HL-60/S4 (cell line): ENCODE measurements around the gene CYP2U1.
"Not testable (repeated sequence)": the region's sequence is repeated elsewhere in the genome, so short reads cannot be mapped to it uniquely, and the experiment has no call there.

ENCODE experiments used
- in situ Hi-C: fragments of 300-500 bp; cut with MboI; formaldehyde crosslinking; loops from 2 replicates; pipeline ENCODE4 v1.14.3; 2022; ENCODE audit warnings: low sequenced_read_pairs

CYP2U1 gene

DNA sequence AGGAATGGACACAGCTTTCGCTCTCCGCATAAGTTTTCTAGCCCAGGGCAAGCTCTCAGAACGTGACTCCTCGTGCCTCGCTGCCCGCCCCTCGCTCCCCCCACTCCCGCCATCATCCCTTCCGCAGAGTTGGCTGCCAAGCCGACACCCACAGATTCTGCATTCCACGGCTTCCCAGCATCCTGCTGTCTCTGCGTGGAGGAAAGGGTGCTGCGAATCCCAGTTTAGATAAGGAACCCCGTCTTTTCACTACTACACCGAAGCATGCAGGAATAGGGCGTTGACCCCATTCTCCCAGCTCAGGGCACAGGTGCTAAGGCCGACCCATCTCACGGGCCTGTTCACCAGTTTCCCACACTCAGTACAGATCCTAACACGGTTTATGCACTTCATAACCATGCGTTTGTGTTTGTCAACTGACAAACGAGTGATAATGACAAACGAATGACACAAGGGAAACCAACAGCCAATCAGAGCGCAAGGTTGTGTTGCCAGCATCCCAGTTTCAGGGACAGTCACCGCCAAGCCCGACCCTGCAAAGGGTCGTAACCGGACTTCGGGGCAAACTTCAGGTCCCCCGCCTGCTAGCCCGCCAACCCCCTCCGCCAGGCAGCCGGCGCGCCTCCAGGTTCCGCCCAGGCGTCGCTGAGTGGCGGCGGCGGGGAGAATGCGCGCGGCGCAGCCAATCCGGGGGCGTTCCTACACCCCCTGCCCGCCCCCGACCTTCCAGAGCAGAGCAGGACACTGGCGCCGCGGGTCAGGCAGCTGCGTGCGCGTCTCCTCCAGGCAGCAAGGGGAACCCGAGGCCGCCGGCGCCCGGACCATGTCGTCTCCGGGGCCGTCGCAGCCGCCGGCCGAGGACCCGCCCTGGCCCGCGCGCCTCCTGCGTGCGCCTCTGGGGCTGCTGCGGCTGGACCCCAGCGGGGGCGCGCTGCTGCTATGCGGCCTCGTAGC, at the start of gene CYP2U1:
Gene CYP2U1, plus strand, starts transcription at position 729 of the 954 bp plus-strand sequence. Its CDS starts 95 bp downstream, at position 824.
- in situ Hi-C loops = no loop called here

DNA sequence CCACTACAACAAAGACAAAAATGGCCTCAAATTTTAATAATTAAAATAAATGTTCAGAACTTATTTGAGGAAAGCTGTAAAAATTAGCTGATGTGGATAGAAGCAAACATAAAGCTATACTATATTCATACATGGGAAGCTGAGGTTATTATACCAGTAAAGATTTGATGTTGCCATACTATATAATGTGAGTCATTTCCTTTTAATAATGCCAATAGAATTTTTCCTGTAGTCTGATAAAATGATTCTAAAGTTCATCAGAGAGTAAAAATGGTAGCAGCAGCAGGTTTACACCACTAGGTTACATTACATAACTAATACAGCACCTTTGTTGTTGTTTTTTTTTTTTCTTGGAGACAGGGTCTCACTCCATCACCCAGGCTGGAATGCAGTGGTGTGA, 45.5 kb upstream of the CYP2U1 start:
- in situ Hi-C loops = no loop called here

DNA sequence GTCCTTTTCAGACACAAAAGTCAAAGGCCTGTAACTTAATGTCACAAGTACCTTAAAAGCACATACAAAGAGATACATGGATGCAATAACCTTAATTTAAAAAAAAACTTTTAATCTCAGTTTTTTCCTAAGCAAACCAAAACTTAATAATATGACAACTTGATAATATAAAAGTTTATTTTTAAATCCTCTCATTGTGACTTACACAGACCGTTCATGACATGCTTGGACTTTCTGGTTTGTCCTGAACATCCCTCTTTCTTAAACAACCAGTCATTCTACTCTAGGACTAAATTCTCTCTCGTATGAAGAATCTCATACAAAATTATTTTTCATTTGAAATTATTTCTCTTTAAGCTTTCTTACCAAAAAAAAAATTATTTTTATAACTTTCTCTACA, 43.1 kb upstream of the CYP2U1 start:
- in situ Hi-C loops = no loop called here

DNA sequence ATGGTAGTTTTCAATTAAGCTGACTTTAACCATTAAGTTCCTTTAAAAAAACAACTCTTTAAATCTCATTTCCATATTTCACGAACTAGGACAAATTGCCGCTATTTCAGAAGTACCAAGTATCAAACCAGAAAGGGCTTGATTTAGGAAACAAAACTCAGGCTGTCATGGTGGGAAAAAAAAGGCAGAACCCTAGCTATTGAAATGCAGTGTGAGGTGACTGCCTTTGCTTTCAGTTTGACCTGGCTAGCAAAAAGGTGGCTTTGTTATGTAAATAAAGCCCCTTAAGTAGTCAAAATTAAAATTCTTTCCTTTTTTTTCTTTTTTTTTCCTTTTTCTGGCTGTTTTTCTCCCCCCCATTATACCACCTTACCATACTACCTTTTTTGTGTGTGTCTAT, 40.6 kb upstream of the CYP2U1 start:
- in situ Hi-C loops = no loop called here

DNA sequence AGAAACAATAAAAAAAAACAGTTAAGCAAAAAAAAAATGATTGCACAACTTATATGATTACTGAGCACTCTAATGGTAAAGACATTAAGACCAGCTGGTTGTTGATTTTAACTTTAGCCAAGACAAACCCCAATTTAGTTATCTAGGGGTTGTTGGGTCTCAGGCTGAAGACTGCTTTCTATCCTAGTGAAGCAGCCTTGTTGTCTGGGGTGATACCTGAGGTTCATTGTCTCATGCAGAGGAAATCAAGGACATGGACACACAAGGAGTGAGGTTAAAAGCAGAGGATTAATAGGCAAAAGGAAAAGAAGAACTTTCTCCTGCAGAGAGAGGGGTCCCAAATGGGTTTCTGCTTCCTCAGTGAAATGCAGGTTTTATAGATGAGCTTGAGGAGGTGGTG, 40.0 kb upstream of the CYP2U1 start:
- in situ Hi-C loops = no loop called here

DNA sequence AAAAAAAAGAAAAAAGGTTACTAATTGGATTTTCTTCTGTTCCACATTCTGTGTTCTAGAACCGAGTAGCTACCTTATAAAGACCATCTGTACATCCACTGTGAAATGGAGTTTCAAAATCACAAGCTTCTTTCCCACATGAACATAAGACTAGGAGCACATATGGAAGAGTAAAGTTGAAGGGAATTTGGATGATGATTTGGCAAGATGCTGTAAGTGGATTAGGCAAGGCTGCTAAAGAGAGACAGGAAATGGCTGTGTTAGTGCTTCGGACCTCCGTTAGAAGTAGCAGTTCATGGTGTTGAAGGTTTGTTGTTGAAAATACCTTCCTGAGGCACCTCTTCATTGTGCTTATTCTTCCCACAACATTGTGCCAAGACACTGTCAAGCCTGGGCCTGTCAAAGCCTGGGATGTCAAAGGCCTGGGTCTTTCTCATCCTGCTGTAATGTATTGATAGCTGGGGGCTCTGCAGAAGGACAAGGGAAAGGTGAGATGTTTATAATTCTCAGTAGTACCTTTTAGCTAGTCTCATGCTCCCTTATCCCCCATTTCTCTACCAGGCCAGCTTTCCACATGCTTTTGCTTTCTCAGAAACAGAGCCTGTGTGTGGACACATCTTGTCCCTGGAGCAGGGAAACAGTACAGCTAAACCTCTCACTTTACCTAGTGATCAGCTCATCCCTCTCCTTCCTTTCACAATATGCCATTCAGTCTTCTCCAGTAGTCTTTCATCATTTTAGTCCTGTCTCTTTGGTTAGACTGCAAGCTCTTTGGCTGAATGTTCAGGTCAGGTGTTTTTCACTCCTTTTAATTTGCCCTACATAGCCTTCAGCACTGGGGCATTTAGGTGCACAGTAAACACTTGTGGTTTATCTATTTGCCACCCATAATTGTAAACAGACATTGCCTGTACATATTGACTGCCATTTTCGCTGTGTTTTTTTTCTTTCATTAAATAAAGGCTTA, 37.9 kb upstream of the CYP2U1 start:
- in situ Hi-C loops = no loop called here

DNA sequence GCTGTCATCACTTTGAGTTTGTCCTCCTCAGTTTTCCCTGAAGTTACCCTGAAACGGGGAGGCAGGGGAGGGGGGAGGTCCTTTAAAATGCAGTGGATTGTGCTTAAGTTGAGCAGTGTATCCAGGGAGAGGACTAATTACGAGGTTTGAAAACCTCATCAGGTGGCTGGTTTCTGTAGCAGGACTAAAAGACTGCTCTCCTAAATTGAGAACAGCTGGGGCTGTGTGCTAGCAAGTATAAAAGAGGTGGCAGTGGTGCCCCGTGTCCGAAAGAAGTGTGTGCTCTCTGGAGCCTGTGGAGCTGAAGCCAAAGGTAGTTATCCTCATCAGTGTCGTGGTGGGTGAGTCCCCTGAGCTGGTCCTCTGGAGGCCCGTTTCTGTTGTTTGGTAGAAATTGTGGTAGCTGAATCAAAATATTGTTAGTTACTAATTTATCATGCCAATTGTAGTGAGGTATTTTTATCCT, 37.2 kb upstream of the CYP2U1 start:
- in situ Hi-C loops = no loop called here

DNA sequence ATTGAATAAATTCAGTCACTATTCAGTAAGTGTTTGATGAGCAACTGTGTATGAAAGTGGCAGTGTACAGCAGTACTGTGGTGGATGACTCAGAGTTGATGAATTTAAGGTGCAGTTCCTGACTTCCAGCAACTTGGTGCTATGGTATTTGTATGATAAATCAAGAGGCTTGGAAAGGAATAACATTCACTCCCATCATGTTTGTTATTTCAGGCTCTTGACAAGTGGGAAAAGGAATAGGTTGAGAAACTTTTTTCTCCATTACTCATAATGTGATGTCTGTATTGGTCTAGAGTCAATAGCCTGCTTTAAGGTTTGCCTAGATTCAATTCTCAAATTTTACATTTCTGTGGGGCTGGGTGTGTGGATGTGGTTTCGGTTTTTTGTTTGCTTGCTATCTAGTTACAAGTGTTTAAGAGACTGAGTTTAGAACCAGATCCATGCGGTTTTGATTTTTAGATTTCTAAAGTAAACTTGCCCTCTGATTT, 35.1 kb upstream of the CYP2U1 start:
- in situ Hi-C loops = no loop called here

DNA sequence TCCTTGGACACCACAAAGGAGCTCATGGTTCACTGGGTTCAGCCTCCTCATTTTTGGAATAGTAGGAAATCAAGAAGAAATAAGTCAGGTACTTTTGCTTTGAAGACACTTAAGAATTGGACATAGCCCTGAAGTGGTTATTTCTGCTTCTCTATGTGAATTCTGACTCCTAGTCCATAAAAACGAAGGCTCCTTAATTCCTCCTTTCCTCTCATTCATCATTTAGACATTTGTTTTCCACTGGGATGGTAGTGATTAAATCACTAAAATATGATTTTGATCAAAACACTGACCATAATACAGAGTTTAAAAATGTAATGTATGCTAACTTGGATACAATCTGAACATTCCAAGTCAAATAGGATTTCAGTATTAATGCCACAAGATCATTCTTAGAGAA, 34.7 kb upstream of the CYP2U1 start:
- in situ Hi-C loops = no loop called here

DNA sequence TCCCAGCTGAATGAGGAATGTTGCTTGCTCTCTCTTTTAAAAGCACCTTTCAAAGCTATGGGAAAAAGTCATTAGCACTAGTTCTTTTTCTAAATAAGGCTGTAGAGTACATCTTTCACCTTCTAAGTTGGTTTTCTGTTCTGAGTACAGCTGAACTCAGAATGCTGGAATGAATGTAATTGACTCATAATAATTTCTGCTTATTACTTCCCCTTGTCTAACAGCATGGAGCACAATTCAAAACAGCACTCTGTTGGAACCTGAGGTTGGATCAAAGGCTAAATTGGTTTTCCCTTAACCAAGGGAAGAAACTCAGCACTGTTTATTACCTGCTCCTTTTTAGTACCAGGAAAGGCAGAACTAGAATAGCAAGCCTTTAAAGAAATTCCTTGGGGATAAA, 33.5 kb upstream of the CYP2U1 start:
- in situ Hi-C loops = no loop called here

DNA sequence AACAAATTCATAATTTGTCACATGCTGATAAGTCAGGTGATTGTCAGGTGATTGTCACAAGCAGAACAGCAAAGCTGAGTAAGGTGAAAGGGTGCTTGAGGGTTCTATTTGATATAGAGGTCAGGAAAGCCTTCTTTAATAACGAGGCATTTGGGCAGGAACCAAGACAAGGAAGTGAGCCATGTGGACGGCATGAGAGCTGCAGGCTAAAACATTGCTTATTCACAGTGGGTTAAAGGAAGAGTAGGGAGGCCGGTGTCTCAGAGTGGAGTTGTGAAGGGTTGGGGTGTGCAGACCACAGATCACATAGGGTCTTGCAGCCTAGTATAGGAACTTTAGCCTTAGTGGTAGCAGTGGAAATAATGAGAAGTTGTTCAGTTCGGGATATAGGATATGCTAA, 31.3 kb upstream of the CYP2U1 start:
- in situ Hi-C loops = no loop called here

DNA sequence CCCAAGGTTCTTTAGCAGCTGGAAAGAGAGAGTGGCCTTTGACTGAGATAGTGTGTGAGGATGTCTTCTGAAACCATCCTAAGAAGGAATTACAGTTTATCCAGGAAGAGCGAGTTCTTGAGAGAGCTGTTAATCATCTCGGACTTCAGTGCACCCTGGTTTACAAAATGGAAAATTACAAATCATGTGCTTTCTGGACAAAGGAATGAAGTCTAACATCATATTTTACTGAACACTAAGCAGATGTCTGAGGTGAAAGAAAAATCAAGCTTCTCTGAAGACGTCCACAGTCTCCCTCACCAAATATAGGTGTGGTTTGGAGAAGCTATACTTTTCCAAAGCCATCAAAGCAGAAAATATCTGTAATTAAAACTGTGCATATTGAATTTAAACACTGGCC, 30.8 kb upstream of the CYP2U1 start:
- in situ Hi-C loops = no loop called here

DNA sequence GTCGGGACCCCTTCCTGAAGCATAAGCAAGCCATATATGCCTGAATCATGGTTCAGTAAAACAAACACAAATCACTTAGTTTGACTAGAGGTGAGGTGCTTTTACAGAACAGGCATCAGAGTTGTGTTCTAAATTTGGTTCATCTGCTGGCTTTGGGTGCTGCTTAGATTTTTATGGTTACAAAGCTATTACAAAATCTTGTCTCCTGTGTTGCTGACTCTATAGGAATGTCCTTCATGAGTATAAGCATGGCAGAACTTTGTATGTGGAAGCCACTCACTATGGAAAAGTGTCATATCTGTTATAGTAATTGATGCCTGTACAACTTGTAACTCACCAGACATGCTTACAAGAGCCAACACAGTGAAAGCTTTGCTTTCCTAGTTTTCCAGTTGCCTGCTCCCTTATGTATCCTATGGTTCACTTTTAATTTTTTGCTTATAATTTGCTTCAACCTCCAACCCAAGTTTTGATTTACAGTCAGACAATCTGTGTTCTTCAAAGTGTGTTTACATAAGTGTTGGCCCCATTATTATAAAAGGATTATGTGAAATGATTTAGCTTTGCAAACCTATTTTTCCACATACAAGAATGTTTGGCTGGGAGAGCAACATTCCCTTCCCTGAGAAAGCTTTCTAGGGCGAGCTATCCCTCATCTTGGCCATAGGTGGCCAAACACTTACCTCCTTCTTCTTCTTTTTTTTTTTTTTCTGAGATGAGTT, 30.0 kb upstream of the CYP2U1 start:
- in situ Hi-C loops = no loop called here

DNA sequence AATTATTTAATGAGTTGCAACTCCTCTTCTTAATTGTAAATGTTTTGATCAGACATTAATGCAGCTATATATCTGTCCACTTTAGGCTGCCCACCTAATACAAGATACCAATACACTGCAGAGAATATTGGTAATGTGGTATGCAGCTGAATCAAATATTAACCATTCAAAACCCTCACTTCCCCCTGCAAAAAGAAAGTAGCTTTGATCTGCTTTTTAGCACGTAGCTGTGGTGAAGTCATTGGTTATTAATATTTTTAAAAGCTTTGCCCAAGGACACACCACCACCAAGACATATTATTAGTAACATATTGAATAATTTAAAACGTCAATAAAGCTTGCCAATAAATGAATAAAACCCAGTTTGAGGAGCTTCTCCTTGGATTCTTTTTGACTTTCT, 28.6 kb upstream of the CYP2U1 start:
- in situ Hi-C loops = no loop called here

DNA sequence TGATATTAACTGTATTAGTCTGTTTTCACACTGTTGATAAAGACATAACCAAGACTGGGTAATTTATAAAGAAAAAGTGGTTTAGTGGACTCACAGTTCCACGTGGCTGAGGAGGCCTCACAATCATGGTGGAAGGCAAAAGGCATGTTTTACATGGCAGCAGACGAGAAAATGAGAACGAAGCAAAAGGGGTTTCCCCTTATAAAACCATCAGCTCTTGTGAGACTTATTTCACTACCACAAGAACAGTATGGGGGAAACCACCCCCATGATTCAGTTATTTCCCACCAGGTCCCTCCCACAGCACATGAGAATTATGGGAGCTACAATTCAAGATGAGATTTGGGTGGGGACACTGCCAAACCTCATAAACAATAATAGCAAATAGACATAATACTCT, 26.3 kb upstream of the CYP2U1 start:
- in situ Hi-C loops = not testable (repeated sequence)

DNA sequence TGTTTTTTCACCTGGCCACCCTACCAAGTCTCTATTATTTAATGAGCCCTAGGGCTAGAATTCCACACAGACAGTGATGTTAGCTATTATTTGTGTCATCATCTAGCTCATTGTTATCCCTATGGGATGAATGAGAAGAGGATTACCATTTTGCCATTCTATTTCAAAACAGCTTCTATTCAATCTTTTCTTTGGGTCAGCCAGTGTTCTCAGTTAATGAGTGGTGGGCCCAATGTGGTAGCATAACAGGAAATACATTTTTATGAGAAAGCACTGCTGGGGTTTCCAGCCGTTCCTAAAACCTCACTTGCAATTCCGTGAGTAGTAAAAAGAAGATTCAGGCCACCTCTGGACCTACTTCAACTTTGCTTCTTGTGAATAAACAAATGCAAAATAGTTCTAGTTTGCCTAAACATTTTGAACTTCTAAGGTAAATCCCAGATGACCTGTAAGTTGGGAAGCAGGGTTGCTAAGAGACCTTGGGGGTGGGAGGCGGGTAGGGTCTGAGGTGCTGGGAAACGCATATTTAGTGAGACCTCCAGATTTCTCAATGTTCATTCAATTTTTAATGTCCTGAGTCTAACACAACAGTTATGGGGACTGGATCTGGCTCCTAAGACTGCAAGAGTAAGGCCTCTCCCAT, 24.8 kb upstream of the CYP2U1 start:
- in situ Hi-C loops = no loop called here

DNA sequence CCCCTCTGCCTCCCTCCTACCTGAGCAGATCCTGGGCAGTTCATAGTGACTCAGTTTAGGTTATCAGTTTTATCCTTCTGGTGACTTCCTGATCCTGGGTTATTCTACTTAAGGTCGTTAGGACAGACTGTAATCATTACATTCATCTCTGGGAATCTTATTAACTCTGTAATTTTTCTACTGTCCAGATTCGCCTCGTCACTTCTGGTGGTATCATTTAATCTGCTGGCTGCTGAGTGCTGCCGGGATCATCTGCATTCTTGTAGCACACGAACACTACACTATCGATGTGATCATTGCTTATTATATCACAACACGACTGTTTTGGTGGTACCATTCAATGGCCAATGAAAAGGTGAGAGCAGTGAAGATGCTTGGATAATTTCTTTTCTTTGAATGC, 23.0 kb upstream of the CYP2U1 start:
- in situ Hi-C loops = no loop called here

DNA sequence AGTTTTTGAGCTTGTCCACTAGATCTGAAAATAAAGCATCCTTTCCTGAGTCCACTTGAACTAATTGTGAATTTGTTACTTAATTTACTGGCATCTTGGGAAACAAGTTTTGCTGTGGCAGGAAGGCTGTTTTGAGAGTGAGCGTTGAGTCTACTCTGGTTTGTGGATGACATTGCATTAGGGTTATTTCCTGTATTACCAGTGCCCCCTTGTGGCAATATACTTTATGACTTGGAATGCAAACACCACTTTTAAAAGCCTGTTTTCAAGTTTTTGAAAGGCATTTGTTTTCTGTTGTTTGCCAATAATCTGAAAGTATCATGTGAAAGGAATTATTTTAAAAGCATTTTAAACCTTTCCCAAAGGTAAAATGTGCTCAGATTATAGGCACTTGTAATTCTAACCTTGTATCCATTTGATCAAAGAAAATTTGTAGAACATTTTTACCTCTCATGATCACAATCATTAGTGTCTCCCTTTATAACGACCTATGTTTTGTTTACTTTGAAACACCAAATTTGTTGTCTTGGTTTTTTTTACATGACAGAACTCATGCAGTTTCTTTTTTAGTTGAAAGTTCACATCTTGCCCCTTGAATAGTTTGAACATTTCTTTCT, 18.0 kb upstream of the CYP2U1 start:
- in situ Hi-C loops = loop anchor here (10.0 kb wide), 1 partner anchor 169 kb away; no protein-coding TSS in a partner anchor

DNA sequence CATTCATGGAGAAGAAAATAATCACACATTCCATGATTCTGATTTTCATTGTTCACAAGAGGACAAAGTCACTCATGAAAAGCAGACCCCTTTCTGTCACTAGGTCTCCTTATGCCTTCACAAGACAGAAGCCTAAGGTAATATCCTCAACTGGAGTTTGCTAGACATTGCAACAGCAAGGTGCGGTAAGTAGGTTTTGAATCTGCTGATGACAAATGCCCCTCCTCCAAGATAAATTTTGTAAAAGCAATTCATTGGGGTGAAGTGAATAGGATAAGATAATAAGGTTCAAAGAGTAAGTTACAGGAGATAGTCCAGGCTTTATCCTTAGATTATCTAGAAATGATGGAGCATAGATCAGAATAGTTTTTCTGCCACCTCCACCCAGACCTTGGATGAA, 16.1 kb upstream of the CYP2U1 start:
- in situ Hi-C loops = loop anchor here (10.0 kb wide), 1 partner anchor 170 kb away; no protein-coding TSS in a partner anchor

DNA sequence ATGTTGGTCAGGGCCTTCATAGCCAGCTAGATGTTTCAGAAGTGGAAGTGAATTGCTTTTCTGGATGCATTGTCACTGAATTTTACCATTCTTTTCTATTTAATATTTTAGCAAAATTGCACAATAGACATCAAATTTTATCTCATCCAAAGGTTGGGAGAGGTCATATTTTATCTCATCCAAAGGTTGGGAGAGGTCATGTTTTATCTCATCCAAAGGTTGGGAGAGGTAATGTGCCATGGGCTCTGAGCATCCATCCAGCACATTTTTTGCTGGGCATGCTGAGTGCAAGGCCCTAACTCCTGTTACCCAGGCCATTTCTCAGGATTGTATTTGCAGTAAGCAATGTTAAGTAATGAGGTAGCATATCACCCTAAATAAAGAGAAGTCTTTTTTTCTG, 14.7 kb upstream of the CYP2U1 start:
- in situ Hi-C loops = loop anchor here (10.0 kb wide), 1 partner anchor 172 kb away; no protein-coding TSS in a partner anchor
